GM12878 (cell line): ENCODE results near the gene TBL3. TPM values are rescaled to one million over a fixed set of nuclear protein-coding genes. Genes with fewer than 3 reads are reported as not detected.
"Not testable (repeated sequence)": the region's sequence is repeated elsewhere in the genome, so short reads cannot be mapped to it uniquely, and the experiment has no call there.

ENCODE experiments used
- ATAC-seq: fragments of 200-7000 bp; cut with Tn5 transposase; 3 replicates; pipeline ENCODE4 v1.9.1; 2020; ENCODE audit warnings: mild to moderate bottlenecking, moderate library complexity
- BruUV-seq: library from RNA; stranded (reverse); fragments of 400-500 nt; replicated peaks from 2 replicates; lab custom pipeline; 2021; lab: Mats Ljungman, UMichigan
- CTCF ChIA-PET: fragments of 300-600 bp; sonication (Branson Sonifier 250); formaldehyde crosslinking; extraction: SDS; loops from one replicate; lab custom pipeline; 2021; ENCODE audit warnings: inconsistent platforms; lab: Yijun Ruan, JAX
- POLR2A ChIA-PET: fragments of 350-600 bp; formaldehyde crosslinking; extraction: SDS; loops from one replicate; lab custom pipeline; 2021; ENCODE audit warnings: inconsistent platforms; lab: Charles Lee
- RAD21 ChIA-PET: fragments of 300-600 bp; sonication (Branson Sonifier 250); formaldehyde crosslinking; loops from one replicate; lab custom pipeline; 2023; ENCODE audit warnings: antibody characterized with exemption; ENCODE audit not compliant: unreplicated experiment; lab: Charles Lee
- SMC1A ChIA-PET: fragments of 300-600 bp; sonication (Branson Sonifier 250); formaldehyde crosslinking; loops from one replicate; lab custom pipeline; 2023; ENCODE audit not compliant: unreplicated experiment, uncharacterized antibody; lab: Charles Lee
- DNase-seq: peaks from one replicate; pipeline ENCODE4 v3.0.0-alpha.2; 2011; ENCODE audit warnings: low read depth, low spot score
- FAIRE-seq: peaks from 3 replicates; lab custom pipeline; 2011; peaks lifted over from hg19 to GRCh38; lab: Jason Lieb, UNC
- H2AFZ ChIP-seq: 2 replicates; pipeline ENCODE4 v1.6.0; 2011; ENCODE audit warnings: low read depth, low read length, control low read depth; ENCODE audit not compliant: control insufficient read depth
- H3K27ac ChIP-seq: 2 replicates; pipeline ENCODE4 v1.5.1; 2011; ENCODE audit warnings: control low read depth; ENCODE audit not compliant: control insufficient read depth, insufficient read depth
- H3K27me3 ChIP-seq, 2 experiments: replicated peaks in 1 of 2; 2 replicates each; pipeline versions ENCODE4 v1.6.0 to v1.6.1; 2011; ENCODE audit warnings: low read length in 1 of 2; ENCODE audit not compliant: control insufficient read depth in 2 of 2, insufficient read depth in 2 of 2
- H3K36me3 ChIP-seq, 2 experiments: 2 replicates each; pipeline ENCODE4 v1.5.1; 2011; ENCODE audit warnings: low read length in 1 of 2; ENCODE audit not compliant: control insufficient read depth in 2 of 2, insufficient read depth in 2 of 2
- H3K4me1 ChIP-seq: 2 replicates; pipeline ENCODE4 v1.6.1; 2011; ENCODE audit warnings: mild to moderate bottlenecking, low read length, moderate library complexity, mixed read lengths; ENCODE audit not compliant: control insufficient read depth, insufficient read depth
- H3K4me2 ChIP-seq: 2 replicates; pipeline ENCODE4 v1.6.0; 2011; ENCODE audit warnings: control low read depth; ENCODE audit not compliant: control insufficient read depth, insufficient read depth
- H3K4me3 ChIP-seq: fragments of 200-600 bp; sonication (generic); 2 replicates; pipeline ENCODE4 v1.5.1; 2016
- H3K79me2 ChIP-seq: 2 replicates; pipeline ENCODE4 v1.6.0; 2011; ENCODE audit warnings: low read length; ENCODE audit not compliant: control insufficient read depth, insufficient read depth
- H3K9ac ChIP-seq: 2 replicates; pipeline ENCODE4 v1.8.0; 2011; ENCODE audit warnings: low read length, control low read depth, mixed read lengths; ENCODE audit not compliant: control insufficient read depth, insufficient read depth
- H3K9me3 ChIP-seq: replicated peaks from 3 replicates; pipeline ENCODE4 v1.5.1; 2011; ENCODE audit warnings: mild to moderate bottlenecking, low read length; ENCODE audit not compliant: control insufficient read depth, insufficient read depth
- H4K20me1 ChIP-seq: 2 replicates; pipeline ENCODE4 v1.6.0; 2011; ENCODE audit not compliant: control insufficient read depth, insufficient read depth
- POLR2A ChIP-seq: IDR thresholded peaks from 2 replicates; pipeline ENCODE4 v1.6.1; 2011; ENCODE audit warnings: low read depth, mild to moderate bottlenecking, low read length
- POLR2AphosphoS2 ChIP-seq: IDR thresholded peaks from 2 replicates; pipeline ENCODE4 v1.6.1; 2011; ENCODE audit warnings: low read depth, mild to moderate bottlenecking, low read length, improper control_type of control experiment, moderate library complexity
- POLR2AphosphoS5 ChIP-seq: IDR thresholded peaks from 2 replicates; pipeline ENCODE4 v1.6.1; 2011; ENCODE audit warnings: mild to moderate bottlenecking, low read length, inconsistent platforms
- WGBS: methylation state at CpG from one replicate; pipeline ENCODE4 v1.1.6; 2016; ENCODE audit warnings: low lambda C conversion rate; ENCODE audit not compliant: insufficient replicate concordance, insufficient coverage; ENCODE audit errors: missing lambda C conversion rate; 5-methylcytosine and 5-hydroxymethylcytosine counted together
- in situ Hi-C: fragments of 300-500 bp; cut with MboI; formaldehyde crosslinking; loops from 9 replicates; pipeline ENCODE4 v1.14.3; 2018; ENCODE audit warnings: mixed read lengths
- intact Hi-C: fragments of 100-400 bp; cut with micrococcal nuclease; formaldehyde crosslinking; loops from one replicate; pipeline ENCODE4 v1.14.2; 2022; ENCODE audit not compliant: unreplicated experiment
- polyA plus RNA-seq, 11 experiments: library from polyadenylated mRNA; depleted of rRNA in 4 of 11; unstranded in 6 of 11; stranded (reverse) in 5 of 11; fragments of >200 nt; fragmentation: Nextera tagmentation in 4 of 11; fragmentation: Illumina TruSeq in 1 of 11; extraction: Ambion mirVana in 4 of 11; extraction: Trizol in 1 of 11; gene quantifications; 1 replicate in 1 of 11; 2 replicates in 10 of 11; pipeline versions ENCODE4 v1.2.1 to v1.2.3, GENCODE V29; 2011 to 2016; ENCODE audit warnings: inconsistent platforms in 2 of 11, missing spikeins in 2 of 11, low read depth in 1 of 11
- total RNA-seq, 4 experiments: library from RNA; depleted of rRNA in 3 of 4; stranded (reverse); fragments of >200 nt in 3 of 4; fragmentation: Illumina TruSeq in 1 of 4; extraction: Trizol in 1 of 4; gene quantifications; 2 replicates each; pipeline versions ENCODE4 v1.2.1 to v1.2.3, GENCODE V29; 2013 to 2021

TBL3 gene
- total and polyA plus RNA-seq, 10 of the 15 experiments (the other 5 are each of a cell fraction or from before 2014, with no cell fraction given), result 1.2 to 101 (median 34.2) TPM

DNA sequence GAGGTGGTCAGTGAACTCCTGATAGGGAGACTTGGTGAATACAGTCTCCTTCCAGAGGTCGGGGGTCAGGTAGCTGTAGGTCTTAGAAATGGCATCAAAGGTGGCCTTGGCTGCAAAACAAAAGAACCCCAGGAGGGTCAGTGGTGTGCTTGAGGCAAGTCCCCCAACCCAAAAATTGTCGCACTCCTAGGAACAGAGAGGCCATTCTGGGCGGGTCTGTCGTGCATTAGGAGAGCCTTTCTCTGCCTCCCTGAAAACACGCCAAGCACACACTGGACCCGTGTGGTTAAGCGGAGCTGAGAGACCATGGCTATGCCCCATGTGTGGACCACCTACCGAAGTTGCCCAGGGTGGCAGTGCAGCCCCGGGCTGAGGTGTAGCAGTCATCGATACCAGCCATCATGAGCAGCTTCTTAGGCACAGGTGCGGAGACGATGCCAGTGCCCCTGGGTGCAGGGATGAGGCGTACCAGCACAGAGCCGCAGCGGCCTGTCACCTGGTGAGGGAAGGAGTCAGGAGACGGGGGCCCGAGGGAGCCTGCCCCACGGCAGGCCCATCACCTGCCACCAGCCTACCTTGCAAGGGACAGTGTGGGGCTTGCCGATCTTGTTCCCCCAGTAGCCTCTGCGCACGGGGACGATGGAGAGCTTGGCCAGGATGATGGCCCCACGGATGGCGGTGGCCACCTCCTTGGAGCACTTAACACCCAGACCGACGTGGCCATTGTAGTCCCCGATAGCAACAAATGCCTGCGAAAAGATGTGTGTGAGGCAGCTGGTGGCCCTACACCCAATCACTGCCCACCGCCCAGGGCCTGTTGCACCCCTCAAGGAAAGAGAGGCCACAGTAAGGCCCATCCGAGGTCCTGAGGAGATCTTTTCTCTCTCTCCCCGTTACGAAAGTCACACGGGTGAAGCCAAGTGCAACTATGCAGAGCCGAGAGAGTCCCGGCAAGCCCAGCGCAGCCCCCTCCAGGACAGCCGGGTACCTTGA, 9.4 kb upstream of the TBL3 start:
- intact Hi-C loops, H3K9me3 ChIP-seq, H2AFZ ChIP-seq, RAD21 ChIA-PET, DNase-seq, in situ Hi-C loops, H4K20me1 ChIP-seq, FAIRE-seq, ATAC-seq, H3K27me3 ChIP-seq, SMC1A ChIA-PET, CTCF ChIA-PET: not testable (repeated sequence)
- Histone ChIP-seq H3K4me3 (peak overlapping the region; percentile 98), H3K27ac (peak overlapping the region; percentile 4), H3K79me2 (peaks cover 67% of the 10 kb centered on the region), H3K36me3 (peaks cover 11 to 13% of the 10 kb centered on the region in 2 experiments; a peak in 3 of 4 replicates), H3K4me2 (peak overlapping the region; percentile 83), H3K9ac (peak overlapping the region; percentile 99), H3K4me1 (peaks cover 19% of the 10 kb centered on the region)
- 10% methylated on average over 34 of the region's 37 CpGs for WGBS
- TF ChIP-seq POLR2A, result peak; percentile 74; the same call in 1 of the 2 replicates
- TF ChIP-seq POLR2AphosphoS2, result peak; percentile 5; the same call in 1 of the 2 replicates
- 0 out of 2 replicates have a peak, but pooled peaks have one; percentile 13 for TF ChIP-seq POLR2AphosphoS5
- TSS peak; percentile 92 for BruUV-seq
- POLR2A ChIA-PET, result interaction anchor here (0.9 to 2.2 kb wide), 3 partner anchors 9 to 193 kb away, joined by 3 to 13 read pairs (median 7); partner anchors contain the start of genes SYNGR3, TBL3 and TRAF7
